Erythroblast (primary cell): Measurements from ENCODE around the gene CENPC.

ENCODE experiments used
- GATA1 ChIP-seq: IDR thresholded peaks from 2 replicates; pipeline ENCODE4 v1.6.1; 2011; ENCODE audit warnings: low read depth, mild to moderate bottlenecking, control low read depth, low read length, moderate library complexity
- POLR2A ChIP-seq: IDR thresholded peaks from 2 replicates; pipeline ENCODE4 v1.6.1; 2011; ENCODE audit warnings: mild to moderate bottlenecking, low read length

DNA sequence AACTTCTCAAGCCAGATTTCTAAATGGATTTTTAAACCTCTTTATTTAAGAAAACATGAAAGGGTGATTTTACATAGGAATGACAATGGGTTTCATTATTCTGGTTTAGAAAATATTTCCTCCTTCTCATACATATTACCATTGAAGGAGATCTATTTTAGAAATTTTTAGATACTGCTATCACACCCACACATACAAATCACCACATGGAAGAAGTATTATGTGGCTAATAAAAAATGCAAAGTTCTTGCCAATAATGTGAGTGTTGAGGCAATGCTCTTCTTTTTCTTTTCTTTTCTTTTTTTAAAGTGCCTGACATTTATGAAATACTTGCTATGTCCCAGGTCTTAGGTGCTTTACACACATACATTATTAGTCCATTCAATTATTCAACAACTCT is 20.0 kb upstream of the CENPC start:
- TF ChIP-seq POLR2A (no peak), GATA1 (no peak)
